NB4 (cell line): Measurements from ENCODE around the gene BOD1L1.

ENCODE experiments used
- DNase-seq: peaks from one replicate; pipeline ENCODE4 v3.0.0; 2010; ENCODE audit warnings: low read depth
- H3K4me3 ChIP-seq: one replicate; pipeline ENCODE4 v1.5.1; 2011; ENCODE audit warnings: mild to moderate bottlenecking, low read depth, low read length, moderate library complexity
- CTCF ChIP-seq: IDR thresholded peaks from one replicate; pipeline ENCODE4 v1.5.1; 2012; ENCODE audit warnings: low read depth, low read length
- MAX ChIP-seq: IDR thresholded peaks from 2 replicates; pipeline ENCODE4 v1.6.1; 2011; ENCODE audit warnings: low read depth, low read length
- MYC ChIP-seq: IDR thresholded peaks from 2 replicates; pipeline ENCODE4 v1.6.1; 2011; ENCODE audit warnings: low read depth, low read length
- POLR2A ChIP-seq: IDR thresholded peaks from 2 replicates; pipeline ENCODE4 v1.6.1; 2011; ENCODE audit warnings: mild to moderate bottlenecking; ENCODE audit not compliant: insufficient read length; ENCODE audit errors: extremely low read depth

Gene BOD1L1

DNA sequence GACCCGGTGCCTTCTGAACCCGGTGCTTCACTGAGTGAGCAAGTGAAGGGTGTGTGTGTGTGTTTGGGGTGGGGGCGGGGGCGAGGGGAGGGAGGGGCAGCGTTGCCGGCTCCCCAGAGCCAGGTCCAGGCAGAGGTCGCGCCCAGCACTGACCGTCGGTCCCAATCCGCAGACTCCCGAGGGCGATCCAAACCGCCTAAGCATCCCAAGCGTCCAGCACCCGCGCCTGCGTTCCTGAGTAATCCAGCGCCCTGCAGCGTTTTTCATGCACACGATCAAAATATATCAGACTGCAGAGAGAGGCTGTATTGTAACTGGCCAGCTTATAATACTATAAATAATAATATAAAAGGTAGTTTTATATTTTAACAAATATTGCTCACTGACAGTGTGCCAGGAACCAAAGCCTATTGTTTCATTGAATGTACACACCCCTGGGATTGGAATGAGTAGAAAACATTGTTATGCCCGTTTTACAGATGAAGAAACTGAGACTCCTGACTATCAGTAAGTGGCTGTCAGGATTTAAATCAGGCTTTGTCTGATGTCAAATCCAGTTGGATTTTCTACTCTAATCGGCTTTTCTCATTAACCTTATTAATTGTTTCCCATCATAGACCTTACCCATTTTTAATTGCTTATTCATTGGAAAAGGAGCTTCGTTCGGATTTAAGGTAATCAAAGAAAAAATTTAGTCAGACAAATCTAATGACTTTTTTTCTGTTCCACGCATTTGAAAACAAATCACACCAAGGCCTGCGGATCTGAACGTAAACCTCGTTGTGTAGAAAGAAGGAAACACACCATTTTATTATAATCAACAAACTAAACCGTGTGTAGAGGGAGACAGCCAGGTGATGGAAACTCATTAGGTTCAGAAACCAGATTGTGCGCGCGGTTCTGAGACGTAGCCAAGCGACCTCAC, 79.2 kb downstream of the BOD1L1 start:
- TF ChIP-seq MAX (no peak), MYC (no peak), POLR2A (no peak), CTCF (no peak)
- peak overlapping the region; percentile 17 for H3K4me3 ChIP-seq
- DNase-seq: no peak

DNA sequence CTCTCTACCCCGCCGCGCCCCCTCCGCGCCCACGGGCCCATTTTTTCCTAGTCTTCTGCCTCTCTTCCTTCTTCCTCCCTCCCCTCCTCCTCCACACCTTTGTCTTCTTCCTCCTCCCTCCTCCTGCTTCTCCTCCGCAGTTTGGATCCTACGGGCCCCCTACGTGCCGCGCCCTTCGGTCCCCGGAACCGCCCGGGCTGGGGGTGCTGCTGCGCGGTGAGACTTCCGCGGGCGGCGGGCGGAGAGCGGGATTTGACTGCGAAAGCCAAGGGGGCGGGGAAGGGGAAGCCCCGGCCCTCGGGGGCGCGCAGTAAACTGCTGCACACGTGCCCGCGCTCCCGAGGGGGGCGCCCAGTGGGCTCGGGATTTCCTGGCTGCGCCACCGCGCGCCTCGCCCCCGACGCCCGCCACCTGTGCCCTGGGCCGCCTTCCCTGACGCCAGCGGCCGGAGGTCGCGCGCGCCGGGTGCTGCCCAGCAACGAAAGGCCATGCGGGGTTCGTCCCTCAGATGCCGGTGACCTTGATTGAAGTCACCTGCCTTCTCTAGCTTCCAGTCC, 80.0 kb downstream of the BOD1L1 start:
- TF ChIP-seq MAX (no peak), MYC (no peak), CTCF (no peak), POLR2A (no peak)
- peak; percentile 81 for DNase-seq

GRCh38 chr4:13546941-13547484, 80.5 kb downstream of the BOD1L1 start:
- TF ChIP-seq MAX (no peak), CTCF (no peak), MYC (no peak), POLR2A (no peak)
- H3K4me3 ChIP-seq: peak overlapping the region; percentile 65
- DNase-seq: peak; percentile 71

More for the DNA sequence above, 80.0 kb downstream of the BOD1L1 start:
- H3K4me3 ChIP-seq: peak overlapping the region; percentile 65

DNA sequence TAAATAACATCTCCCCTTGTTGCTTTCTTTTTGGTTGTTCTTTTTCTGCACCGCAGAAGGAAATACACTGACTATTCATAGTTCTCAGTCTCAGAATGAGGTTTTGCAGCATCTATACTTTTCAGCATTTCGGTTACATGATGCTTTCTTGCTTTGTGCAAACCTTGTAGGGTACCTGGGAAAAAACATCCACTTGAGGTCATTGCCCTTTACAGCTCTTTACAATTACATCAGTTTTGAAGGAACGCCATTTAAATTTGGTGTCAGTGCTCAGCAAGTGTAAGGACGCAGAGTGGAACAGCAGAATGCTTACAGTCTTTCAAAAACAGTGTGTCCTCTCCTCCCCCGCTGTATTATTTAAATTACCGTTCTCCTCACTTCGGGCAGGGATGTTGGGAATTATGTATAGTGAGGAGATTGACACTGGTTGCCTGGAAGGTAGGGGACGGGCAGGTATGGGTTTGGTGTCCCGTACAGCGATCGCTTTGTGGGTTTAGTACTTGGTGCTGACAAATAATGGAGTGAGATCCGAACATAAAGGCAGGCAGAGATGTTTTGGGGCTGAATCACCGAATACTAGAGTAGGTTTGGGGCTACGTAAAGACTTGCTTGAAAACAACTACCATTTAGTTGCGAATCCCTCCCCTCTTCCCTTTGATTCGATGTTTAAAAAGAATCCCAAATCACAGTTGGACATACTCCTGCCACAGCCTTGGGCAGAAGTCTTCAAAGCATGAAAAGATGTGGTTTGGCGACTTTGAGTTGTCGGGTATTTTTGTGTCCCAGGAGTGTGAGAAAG, 81.2 kb downstream of the BOD1L1 start:
- no peak for DNase-seq
- H3K4me3 ChIP-seq: peak overlapping the region; percentile 65
- TF ChIP-seq MAX: no peak
- no peak for TF ChIP-seq CTCF
- TF ChIP-seq MYC: no peak
- TF ChIP-seq POLR2A: no peak

- no peak for DNase-seq
- H3K4me3 ChIP-seq: peak overlapping the region; percentile 65
- TF ChIP-seq POLR2A (no peak), MYC (no peak)
These were observed 82.1 kb downstream of the BOD1L1 start for GRCh38 chr4:13545394-13545808.
